IMR-90 (cell line): ENCODE results near the gene TNIP1. TPM values are rescaled to one million over a fixed set of nuclear protein-coding genes. Genes with fewer than 3 reads are reported as not detected.

Source experiments
- ATAC-seq: fragments of 200-7000 bp; cut with Tn5 transposase; 2 replicates; pipeline ENCODE4 v1.9.1; 2020; ENCODE audit warnings: low read depth, mild to moderate bottlenecking, moderate library complexity
- BruUV-seq: library from RNA; stranded (reverse); fragments of 400-500 nt; replicated peaks from 2 replicates; lab custom pipeline; 2021; lab: Mats Ljungman, UMichigan
- CTCF ChIA-PET: fragments of 300-600 bp; formaldehyde crosslinking; extraction: SDS; loops from one replicate; lab custom pipeline; 2021; ENCODE audit warnings: antibody characterized with exemption; lab: Yijun Ruan, JAX
- POLR2A ChIA-PET: fragments of 300-600 bp; sonication (Branson Sonifier 250); formaldehyde crosslinking; loops from one replicate; lab custom pipeline; 2022; ENCODE audit warnings: antibody characterized with exemption; ENCODE audit not compliant: unreplicated experiment; lab: Charles Lee
- DNase-seq: peaks from one replicate; pipeline ENCODE4 v3.0.0; 2013
- H2AFZ ChIP-seq: replicated peaks from 2 replicates; pipeline ENCODE3; 2013; ENCODE audit warnings: low read length, mild to moderate bottlenecking; ENCODE audit not compliant: poor library complexity
- H2AK5ac ChIP-seq: 2 replicates; pipeline ENCODE4 v1.6.1; 2013; ENCODE audit warnings: low read depth, low read length, inconsistent platforms
- H2AK9ac ChIP-seq: replicated peaks from 2 replicates; pipeline ENCODE3; 2013; ENCODE audit warnings: mild to moderate bottlenecking, low read depth, low read length, moderate library complexity; ENCODE audit not compliant: poor library complexity
- H2BK120ac ChIP-seq: 2 replicates; pipeline ENCODE4 v1.6.1; 2013; ENCODE audit warnings: low read depth, low read length, inconsistent platforms
- H2BK15ac ChIP-seq: 3 replicates; pipeline ENCODE4 v1.6.1; 2013; ENCODE audit warnings: low read depth, low read length, inconsistent platforms
- H2BK20ac ChIP-seq: 2 replicates; pipeline ENCODE4 v1.6.1; 2013; ENCODE audit warnings: low read depth, mild to moderate bottlenecking, inconsistent platforms, low read length, moderate library complexity
- H2BK5ac ChIP-seq: 2 replicates; pipeline ENCODE4 v1.6.1; 2013; ENCODE audit warnings: mild to moderate bottlenecking, low read depth, low read length, inconsistent platforms; ENCODE audit not compliant: poor library complexity, severe bottlenecking
- H3K14ac ChIP-seq: replicated peaks from 2 replicates; pipeline ENCODE4 v1.6.1; 2013; ENCODE audit warnings: low read depth, low read length, inconsistent platforms
- H3K18ac ChIP-seq: 2 replicates; pipeline ENCODE4 v1.6.1; 2013; ENCODE audit warnings: low read depth, low read length, control low read depth
- H3K23ac ChIP-seq: 2 replicates; pipeline ENCODE4 v1.6.1; 2013; ENCODE audit warnings: low read depth, low read length, inconsistent platforms
- H3K27ac ChIP-seq: 2 replicates; pipeline ENCODE4 v1.5.1; 2013; ENCODE audit warnings: mild to moderate bottlenecking, control low read depth, low read length; ENCODE audit not compliant: insufficient read depth
- H3K27me3 ChIP-seq: 2 replicates; pipeline ENCODE4 v1.6.1; 2013; ENCODE audit warnings: low read length; ENCODE audit not compliant: control insufficient read depth, insufficient read depth
- H3K36me3 ChIP-seq: 2 replicates; pipeline ENCODE4 v1.6.1; 2013; ENCODE audit warnings: low read length, mixed read lengths; ENCODE audit not compliant: control insufficient read depth, insufficient read depth
- H3K4ac ChIP-seq: 2 replicates; pipeline ENCODE4 v1.6.1; 2013; ENCODE audit warnings: low read depth, low read length, inconsistent platforms
- H3K4me1 ChIP-seq: 2 replicates; pipeline ENCODE4 v1.6.1; 2013; ENCODE audit warnings: low read length, mixed read lengths; ENCODE audit not compliant: control insufficient read depth, insufficient read depth
- H3K4me2 ChIP-seq: 2 replicates; pipeline ENCODE4 v1.6.1; 2013; ENCODE audit warnings: low read depth, mild to moderate bottlenecking, control low read depth, low read length, moderate library complexity
- H3K4me3 ChIP-seq: 2 replicates; pipeline ENCODE4 v1.5.1; 2013; ENCODE audit warnings: low read depth, mild to moderate bottlenecking, control low read depth, low read length, moderate library complexity; ENCODE audit not compliant: insufficient read depth
- H3K56ac ChIP-seq: 2 replicates; pipeline ENCODE4 v1.6.1; 2013; ENCODE audit warnings: low read length, inconsistent platforms; ENCODE audit not compliant: insufficient read depth; ENCODE audit errors: extremely low read depth
- H3K79me1 ChIP-seq, 2 experiments: 2 replicates each; pipeline ENCODE4 v1.6.1; 2013; ENCODE audit warnings: low read length in 2 of 2, inconsistent platforms in 1 of 2, low read depth in 1 of 2
- H3K9ac ChIP-seq: 2 replicates; pipeline ENCODE4 v1.6.1; 2013; ENCODE audit warnings: low read depth, low read length, control low read depth
- H3K9me1 ChIP-seq: 2 replicates; pipeline ENCODE4 v1.6.1; 2013; ENCODE audit warnings: low read length, inconsistent platforms; ENCODE audit not compliant: insufficient read depth
- H3K9me3 ChIP-seq: 2 replicates; pipeline ENCODE4 v1.6.1; 2013; ENCODE audit warnings: low read length; ENCODE audit not compliant: control insufficient read depth, insufficient read depth
- H4K20me1 ChIP-seq: 2 replicates; pipeline ENCODE4 v1.6.1; 2013; ENCODE audit warnings: low read length, inconsistent platforms; ENCODE audit not compliant: insufficient read depth
- H4K5ac ChIP-seq: 2 replicates; pipeline ENCODE4 v1.6.1; 2013; ENCODE audit warnings: mild to moderate bottlenecking, low read depth, low read length, control low read depth
- H4K8ac ChIP-seq, 2 experiments: 2 replicates each; pipeline ENCODE4 v1.6.1; 2013; ENCODE audit warnings: low read depth in 2 of 2, low read length in 2 of 2, control low read depth in 1 of 2, inconsistent platforms in 1 of 2
- H4K91ac ChIP-seq: 2 replicates; pipeline ENCODE4 v1.6.1; 2013; ENCODE audit warnings: low read depth, low read length, inconsistent platforms; ENCODE audit not compliant: insufficient read depth
- BHLHE40 ChIP-seq: fragments of 150-350 bp; IDR thresholded peaks from 2 replicates; pipeline ENCODE4 v1.6.1; 2016; ENCODE audit warnings: mild to moderate bottlenecking, low read depth, low read length
- CEBPB ChIP-seq: IDR thresholded peaks from 2 replicates; pipeline ENCODE4 v1.6.1; 2012; ENCODE audit warnings: low read depth, low read length, improper control_type of control experiment
- CHD1 ChIP-seq: IDR thresholded peaks from 2 replicates; pipeline ENCODE4 v1.6.1; 2012; ENCODE audit warnings: low read depth, low read length, improper control_type of control experiment
- CTCF ChIP-seq: conservative IDR thresholded peaks from 2 replicates; pipeline ENCODE4 v1.5.1; 2012; ENCODE audit warnings: mild to moderate bottlenecking, low read depth, low read length, improper control_type of control experiment
- ELK1 ChIP-seq: fragments of 150-350 bp; IDR thresholded peaks from 2 replicates; pipeline ENCODE4 v1.6.1; 2016; ENCODE audit warnings: low read depth, mild to moderate bottlenecking, low read length, moderate library complexity, borderline replicate concordance
- FOS ChIP-seq: fragments of 150-350 bp; IDR thresholded peaks from 2 replicates; pipeline ENCODE4 v1.6.1; 2016; ENCODE audit warnings: low read depth, low read length
- MAFK ChIP-seq: IDR thresholded peaks from 2 replicates; pipeline ENCODE4 v1.6.1; 2012; ENCODE audit warnings: low read depth, low read length, improper control_type of control experiment
- MAZ ChIP-seq: IDR thresholded peaks from 2 replicates; pipeline ENCODE4 v1.6.1; 2012; ENCODE audit warnings: low read depth, mild to moderate bottlenecking, low read length, improper control_type of control experiment, moderate library complexity, borderline replicate concordance
- MXI1 ChIP-seq: IDR thresholded peaks from 2 replicates; pipeline ENCODE4 v1.6.1; 2012; ENCODE audit warnings: low read depth, mild to moderate bottlenecking, low read length, moderate library complexity, borderline replicate concordance
- NFE2L2 ChIP-seq: fragments of 150-350 bp; IDR thresholded peaks from 2 replicates; pipeline ENCODE4 v1.6.1; 2016; ENCODE audit warnings: low read depth, mild to moderate bottlenecking, low read length
- POLR2A ChIP-seq: IDR thresholded peaks from 2 replicates; pipeline ENCODE4 v1.6.1; 2012; ENCODE audit warnings: mild to moderate bottlenecking, low read depth, low read length
- RAD21 ChIP-seq: IDR thresholded peaks from 2 replicates; pipeline ENCODE4 v1.6.1; 2012; ENCODE audit warnings: low read length, improper control_type of control experiment
- RCOR1 ChIP-seq: IDR thresholded peaks from 2 replicates; pipeline ENCODE4 v1.6.1; 2012; ENCODE audit warnings: mild to moderate bottlenecking, low read length, improper control_type of control experiment; ENCODE audit not compliant: insufficient replicate concordance
- SMC3 ChIP-seq: fragments of 150-350 bp; IDR thresholded peaks from 2 replicates; pipeline ENCODE4 v1.6.1; 2016; ENCODE audit warnings: low read depth, mild to moderate bottlenecking, antibody characterized with exemption, low read length, moderate library complexity
- WGBS, 2 experiments: methylation state at CpG; one replicate each; pipeline versions ENCODE4 v1.1.5 to v1.1.7; 2013; ENCODE audit warnings: missing lambda C conversion rate in 2 of 2; ENCODE audit not compliant: insufficient read length in 1 of 2; ENCODE audit errors: extremely low coverage in 2 of 2; 5-methylcytosine and 5-hydroxymethylcytosine counted together
- dilution Hi-C: fragments of 300-500 bp; cut with HindIII; formaldehyde crosslinking; loops from one replicate; pipeline ENCODE4 v1.14.3; 2018; ENCODE audit warnings: low sequenced_read_pairs; ENCODE audit not compliant: unreplicated experiment
- in situ Hi-C: fragments of 300-500 bp; cut with MboI; formaldehyde crosslinking; loops from 3 replicates; pipeline ENCODE4 v1.14.3; 2019; ENCODE audit warnings: low sequenced_read_pairs, inconsistent platforms, mixed read lengths
- intact Hi-C: fragments of 100-400 bp; cut with micrococcal nuclease; formaldehyde crosslinking; loops from 2 replicates; pipeline ENCODE4 v1.10.0; 2022
- polyA plus RNA-seq, 3 experiments: library from polyadenylated mRNA; depleted of rRNA; stranded (reverse); fragments of >200 nt; gene quantifications; 2 replicates each; pipeline ENCODE4 v1.2.3, GENCODE V29; 2012; ENCODE audit warnings: low replicate concordance in 1 of 3
- total RNA-seq: library from RNA; depleted of rRNA; stranded (reverse); fragments of >200 nt; gene quantifications from 2 replicates; pipeline ENCODE4 v1.2.3, GENCODE V29; 2012
- TF ChIP-seq, protein P1 (sequence below): fragments of 150-350 bp; IDR thresholded peaks from 2 replicates; pipeline ENCODE4 v1.6.1; 2017; ENCODE audit warnings: mild to moderate bottlenecking, antibody characterized with exemption, low read length, low read depth

TNIP1 gene
- total and polyA plus RNA-seq, 2 of the 4 experiments (the other 2 are of a cell fraction): 63.8 to 92.8 TPM

GRCh38 chr5:151007430-151008209 is 73.2 kb downstream of the TNIP1 start:
- Histone ChIP-seq H2BK20ac (no peak overlapping the region), H2AK9ac (no peak overlapping the region), H3K14ac (no peak overlapping the region), H3K9me3 (no peaks in the 10 kb centered on the region), H3K4me2 (no peak overlapping the region), H3K4me3 (no peak overlapping the region), H2BK5ac (no peak overlapping the region), H3K23ac (no peak overlapping the region), H3K36me3 (no peaks in the 10 kb centered on the region), H3K18ac (no peak overlapping the region; the same call in 1 of the 2 replicates), H3K9ac (no peak overlapping the region), H2AK5ac (no peak overlapping the region), H2BK15ac (no peak overlapping the region), H2AFZ (no peak overlapping the region), H4K5ac (no peak overlapping the region), H4K20me1 (no peaks in the 10 kb centered on the region), H3K4me1 (peaks cover 12% of the 10 kb centered on the region; the same call in 1 of the 2 replicates), H4K8ac (no peak overlapping the region), H3K56ac (no peak overlapping the region), H3K4ac (no peak overlapping the region), H4K91ac (no peak overlapping the region), H3K9me1 (peaks cover 7% of the 10 kb centered on the region; the same call in 1 of the 2 replicates), H3K27me3 (peaks cover 4% of the 10 kb centered on the region; the same call in 1 of the 2 replicates), H3K27ac (no peak overlapping the region), H3K79me1 (no peaks in the 10 kb centered on the region), H2BK120ac (no peak overlapping the region)
- in situ Hi-C loops (no loop called here), dilution Hi-C loops (no loop called here), intact Hi-C loops (no loop called here)
- BruUV-seq: no TSS peak
- no CpG with 5 or more reads among the region's 7 CpGs for WGBS, 2 experiments
- CTCF ChIA-PET: interaction anchor here (0.8 to 1.0 kb wide), 2 partner anchors 13 to 157 kb away, joined by 3 read pairs; partner anchors contain the start of gene GPX3
- POLR2A ChIA-PET: no interaction called here
- DNase-seq (no peak), ATAC-seq (no peak)
- TF ChIP-seq POLR2A: no peak
- TF ChIP-seq CHD1: no peak
- no peak for TF ChIP-seq NFE2L2
- no peak for TF ChIP-seq FOS
- no peak for TF ChIP-seq MAZ
- no peak for TF ChIP-seq MXI1
- no peak for TF ChIP-seq ELK1
- TF ChIP-seq BHLHE40: no peak
- TF ChIP-seq RCOR1: no peak
- no peak for TF ChIP-seq RAD21
- no peak for TF ChIP-seq CTCF
- no peak for TF ChIP-seq MAFK
- TF ChIP-seq, protein P1, sequence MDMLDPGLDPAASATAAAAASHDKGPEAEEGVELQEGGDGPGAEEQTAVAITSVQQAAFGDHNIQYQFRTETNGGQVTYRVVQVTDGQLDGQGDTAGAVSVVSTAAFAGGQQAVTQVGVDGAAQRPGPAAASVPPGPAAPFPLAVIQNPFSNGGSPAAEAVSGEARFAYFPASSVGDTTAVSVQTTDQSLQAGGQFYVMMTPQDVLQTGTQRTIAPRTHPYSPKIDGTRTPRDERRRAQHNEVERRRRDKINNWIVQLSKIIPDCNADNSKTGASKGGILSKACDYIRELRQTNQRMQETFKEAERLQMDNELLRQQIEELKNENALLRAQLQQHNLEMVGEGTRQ: no peak
- no peak for TF ChIP-seq CEBPB
- TF ChIP-seq SMC3: no peak
